Breast epithelium (tissue), 3 donors: Measurements from ENCODE around the gene ZNF787.

Experiments used
- CTCF ChIP-seq, 3 donors: fragments of 450-650 bp; IDR thresholded peaks; one replicate each; pipeline ENCODE4 v1.5.1; 2016 to 2017; ENCODE audit warnings: antibody characterized with exemption in 3 of 3, mild to moderate bottlenecking in 3 of 3, moderate library complexity in 3 of 3
- POLR2A ChIP-seq: fragments of 450-650 bp; IDR thresholded peaks from one replicate; pipeline ENCODE4 v1.6.1; 2016; ENCODE audit warnings: antibody characterized with exemption, mild to moderate bottlenecking, moderate library complexity
- POLR2AphosphoS5 ChIP-seq, 3 donors: sonication (generic); formaldehyde crosslinking; IDR thresholded peaks; one replicate each; pipeline ENCODE4 v1.6.1; 2017; ENCODE audit warnings: antibody characterized with exemption in 3 of 3

DNA sequence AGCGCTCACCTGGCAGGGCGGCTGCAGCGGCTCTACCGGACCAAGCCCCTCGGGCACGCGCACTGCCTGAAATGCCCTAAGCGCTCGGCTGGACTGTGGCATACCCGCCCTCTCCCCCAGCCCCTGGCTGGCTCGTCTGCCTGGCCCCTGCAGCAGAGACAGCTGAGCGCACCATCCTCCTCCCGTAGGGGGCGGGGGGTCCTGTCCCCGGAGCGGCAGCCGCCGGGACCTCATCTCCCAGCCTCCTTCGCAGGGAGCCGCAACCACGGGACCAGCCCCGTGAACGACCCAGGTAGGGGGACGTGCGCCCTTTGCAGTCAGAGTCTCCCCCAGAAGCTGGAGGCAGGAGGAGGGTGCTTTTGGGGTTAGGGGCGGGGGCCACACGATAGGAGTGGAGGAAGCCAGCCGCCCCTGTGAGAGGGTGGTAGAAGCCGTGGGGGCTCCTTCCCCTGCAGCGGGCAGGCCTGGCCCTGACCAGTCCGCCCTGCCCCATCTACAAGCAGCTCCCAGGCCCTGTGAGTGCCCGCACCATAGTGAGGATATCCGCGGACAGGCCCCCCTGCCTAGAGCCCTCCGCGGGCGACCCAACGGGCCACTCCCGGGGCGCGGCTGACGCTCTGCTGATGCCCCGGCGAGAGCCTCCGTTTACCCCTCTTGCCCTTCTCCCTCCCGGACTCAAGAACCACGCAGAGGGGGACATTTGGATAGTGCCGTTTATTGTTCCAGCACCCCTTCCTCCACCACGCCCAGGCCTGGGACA is 34.2 kb downstream of the ZNF787 start:
- TF ChIP-seq POLR2A (no peak), CTCF (IDR thresholded peaks at IDR 0.05) (no peak), POLR2AphosphoS5 (IDR thresholded peaks at IDR 0.05) (no peak)
